ENCODE measurements around the gene BAK1. TPM values are rescaled to one million over a fixed set of nuclear protein-coding genes. Genes with fewer than 3 reads are reported as not detected.
"Not testable (repeated sequence)": the region's sequence is repeated elsewhere in the genome, so short reads cannot be mapped to it uniquely, and the experiment has no call there.

BAK1 gene
- total and polyA plus RNA-seq, 12 donors: 12.6 to 37.6 (median 18.7) TPM

DNA sequence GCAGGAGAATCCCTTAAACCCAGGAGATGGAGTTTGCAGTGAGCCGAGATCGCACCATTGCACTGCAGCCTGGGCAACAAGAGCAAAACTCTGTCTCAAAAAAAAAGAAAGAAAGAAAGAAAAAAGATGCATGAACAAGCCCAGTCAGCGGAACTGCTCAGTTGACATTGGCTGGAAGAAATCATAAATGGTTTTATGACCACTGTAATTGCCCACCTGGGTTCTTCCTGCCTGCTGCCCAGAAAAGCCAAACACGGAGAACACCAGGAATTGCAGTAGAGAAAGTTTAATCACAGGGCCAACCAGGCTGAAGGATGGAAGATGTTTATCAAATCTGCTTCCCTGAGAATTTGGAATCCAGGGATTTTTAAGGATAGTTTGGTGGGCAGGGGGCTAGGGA is 22.7 kb downstream of the BAK1 start:
- Histone ChIP-seq H3K27ac (no peak overlapping the region), H3K36me3 (no peaks in the 10 kb centered on the region), H3K9me3 (peaks cover 0 to 6% (median 0%) of the 10 kb centered on the region in 11 donors), H3K4me3 (no peak overlapping the region), H3K4me1 (no peaks in the 10 kb centered on the region), H3K27me3 (no peaks in the 10 kb centered on the region)
- TF ChIP-seq CTCF (IDR thresholded peaks at IDR 0.05): no peak
- no peak for ATAC-seq
- 97% methylated on average over 4 of the region's 4 CpGs for WGBS, 2 donors
- intact Hi-C loops (cut with DNase I): no loop called here
- no peak for DNase-seq

DNA sequence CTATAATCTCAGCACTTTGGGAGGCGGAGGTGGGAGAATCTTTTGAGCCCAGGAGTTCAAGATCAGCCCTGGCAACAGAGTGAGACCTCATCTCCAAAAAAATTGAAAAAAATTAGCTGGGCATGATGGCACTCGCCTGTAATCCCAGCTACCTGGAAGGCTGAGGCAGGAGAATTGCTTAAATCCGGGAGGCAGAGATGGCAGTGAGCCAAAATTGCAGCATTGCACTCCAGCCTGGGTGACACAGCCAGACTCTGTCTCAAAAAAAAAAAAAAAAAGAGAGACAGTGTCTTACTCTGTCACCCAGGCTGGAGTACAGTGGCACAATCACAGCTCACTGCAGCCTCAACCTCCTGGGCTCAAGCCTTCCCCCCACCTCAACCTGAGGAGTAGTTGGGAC is 27.2 kb downstream of the BAK1 start:
- H3K27me3 ChIP-seq; DNase-seq; H3K9me3 ChIP-seq; intact Hi-C loops (cut with DNase I); H3K36me3 ChIP-seq; H3K4me1 ChIP-seq; H3K4me3 ChIP-seq; H3K27ac ChIP-seq: not testable (repeated sequence)
- 54 to 66% methylated on average over 3 of the region's 3 CpGs for WGBS, 2 donors
- ATAC-seq: peak in 1 of 8 donors; percentile 46

GRCh38 chr6:33552252-33552651 is 27.8 kb downstream of the BAK1 start:
- Histone ChIP-seq H3K9me3 (peaks cover 0 to under 1% (median 0%) of the 10 kb centered on the region in 11 donors), H3K4me3 (no peak overlapping the region), H3K4me1 (no peaks in the 10 kb centered on the region), H3K36me3 (no peaks in the 10 kb centered on the region), H3K27me3 (no peaks in the 10 kb centered on the region), H3K27ac (no peak overlapping the region)
- TF ChIP-seq CTCF (IDR thresholded peaks at IDR 0.05): no peak
- ATAC-seq (no peak), DNase-seq (no peak)
- intact Hi-C loops (cut with DNase I): no loop called here
- WGBS, 2 donors: 84 to 94% methylated on average over 7 of the region's 7 CpGs

DNA sequence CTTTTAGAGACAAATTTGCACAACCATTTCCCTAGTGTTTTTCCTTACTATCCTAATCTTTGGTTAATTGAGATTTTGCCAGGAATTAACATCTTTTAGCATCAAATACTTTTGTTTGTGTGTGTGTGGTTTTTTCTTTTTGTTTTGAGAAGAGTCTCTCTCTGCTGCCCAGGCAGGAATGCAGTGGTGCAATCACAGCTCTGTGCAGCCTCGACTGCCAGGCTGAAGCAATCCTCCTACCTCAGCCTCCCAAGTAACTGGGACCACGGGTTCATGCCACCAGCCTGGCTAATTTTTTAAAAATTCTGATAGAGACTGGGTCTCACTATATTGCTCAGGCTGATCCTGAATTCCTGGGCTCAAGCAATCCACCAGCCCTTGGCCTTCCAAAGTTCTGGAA is 28.5 kb downstream of the BAK1 start:
- no peak overlapping the region for H3K4me3 ChIP-seq
- no peaks in the 10 kb centered on the region for H3K36me3 ChIP-seq
- TF ChIP-seq CTCF (IDR thresholded peaks at IDR 0.05): no peak
- H3K9me3 ChIP-seq: no peaks in the 10 kb centered on the region
- DNase-seq: no peak
- H3K27ac ChIP-seq: no peak overlapping the region
- WGBS, 2 donors: 74 to 79% methylated on average over 2 of the region's 2 CpGs
- ATAC-seq: no peak
- intact Hi-C loops (cut with DNase I): no loop called here
- no peaks in the 10 kb centered on the region for H3K4me1 ChIP-seq
- H3K27me3 ChIP-seq: no peaks in the 10 kb centered on the region

DNA sequence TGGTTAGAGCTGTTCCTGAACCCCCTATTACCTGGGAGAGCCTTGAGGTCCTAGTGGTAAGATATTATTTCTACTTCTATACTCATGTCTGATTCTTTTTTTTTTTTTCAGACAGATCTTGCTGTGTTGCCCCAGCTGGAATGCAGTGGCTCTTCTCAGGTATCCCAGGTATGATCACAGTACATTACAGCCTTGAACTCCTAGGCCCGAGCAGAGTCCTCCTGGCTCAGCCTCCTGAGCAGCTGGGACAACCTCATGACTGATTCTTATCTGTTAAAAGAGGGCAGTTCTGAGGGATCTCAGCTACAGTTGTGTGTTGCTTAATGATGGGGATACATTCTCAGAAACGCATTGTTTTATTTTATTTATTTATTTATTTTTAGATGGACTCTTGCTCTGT is 30.2 kb downstream of the BAK1 start:
- 95% methylated on average over 2 of the region's 2 CpGs for WGBS, 2 donors
- ATAC-seq (no peak), DNase-seq (no peak)
- Histone ChIP-seq H3K27ac (no peak overlapping the region), H3K9me3 (no peaks in the 10 kb centered on the region), H3K27me3 (no peaks in the 10 kb centered on the region), H3K4me1 (no peaks in the 10 kb centered on the region), H3K4me3 (no peak overlapping the region), H3K36me3 (no peaks in the 10 kb centered on the region)
- no peak for TF ChIP-seq CTCF (IDR thresholded peaks at IDR 0.05)
- intact Hi-C loops (cut with DNase I): no loop called here

All from heart right ventricle (tissue), 16 donors.